Activated CD8-positive, alpha-beta memory T cell treated with anti-CD3 and anti-CD28 coated beads for 48 hours (primary cell): Measurements from ENCODE around the gene CD58.
"Not testable (repeated sequence)": the region's sequence is repeated elsewhere in the genome, so short reads cannot be mapped to it uniquely, and the experiment has no call there.

Experiments
- DNase-seq, 3 experiments: peaks; one replicate each; pipeline ENCODE4 v3.0.0-alpha.2; 2020; ENCODE audit warnings: low read depth in 2 of 3, low spot score in 2 of 3

The CD58 gene, protein sequence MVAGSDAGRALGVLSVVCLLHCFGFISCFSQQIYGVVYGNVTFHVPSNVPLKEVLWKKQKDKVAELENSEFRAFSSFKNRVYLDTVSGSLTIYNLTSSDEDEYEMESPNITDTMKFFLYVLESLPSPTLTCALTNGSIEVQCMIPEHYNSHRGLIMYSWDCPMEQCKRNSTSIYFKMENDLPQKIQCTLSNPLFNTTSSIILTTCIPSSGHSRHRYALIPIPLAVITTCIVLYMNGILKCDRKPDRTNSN

GRCh38 chr1:116570358-116571214, at the start of gene CD58:
CD58 (minus strand) TSS chr1:116571026; CDS start chr1:116570972, 54 bp downstream.
- peak; percentile 67 to 81 (median 76) for DNase-seq

- not testable (repeated sequence) for DNase-seq
Observed at GRCh38 chr1:116620392-116620791, 49.6 kb upstream of the CD58 start.

DNA sequence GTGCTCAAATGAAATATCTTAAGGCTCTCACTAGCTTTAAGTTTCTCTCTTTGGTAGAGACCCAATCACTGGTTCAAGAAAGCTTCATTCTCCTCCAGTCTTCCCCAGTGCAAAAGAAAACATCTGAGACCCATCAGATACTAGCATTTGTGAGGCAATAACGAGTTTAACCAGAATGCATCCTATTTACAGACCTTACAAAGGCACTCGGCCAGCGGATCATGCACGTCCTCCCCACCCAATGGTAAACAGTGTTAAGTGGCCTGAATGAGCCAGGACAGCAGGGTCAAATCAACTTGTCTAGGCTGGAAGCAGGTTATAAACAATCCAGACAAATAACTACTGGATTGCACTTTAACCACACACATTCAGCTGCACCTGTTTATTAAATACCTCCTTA, 48.3 kb upstream of the CD58 start:
- not testable (repeated sequence) for DNase-seq

- not testable (repeated sequence) for DNase-seq
Observed at GRCh38 chr1:116617808-116618207, 47.0 kb upstream of the CD58 start.

GRCh38 chr1:116613825-116614224, 43.0 kb upstream of the CD58 start:
- not testable (repeated sequence) for DNase-seq

DNA sequence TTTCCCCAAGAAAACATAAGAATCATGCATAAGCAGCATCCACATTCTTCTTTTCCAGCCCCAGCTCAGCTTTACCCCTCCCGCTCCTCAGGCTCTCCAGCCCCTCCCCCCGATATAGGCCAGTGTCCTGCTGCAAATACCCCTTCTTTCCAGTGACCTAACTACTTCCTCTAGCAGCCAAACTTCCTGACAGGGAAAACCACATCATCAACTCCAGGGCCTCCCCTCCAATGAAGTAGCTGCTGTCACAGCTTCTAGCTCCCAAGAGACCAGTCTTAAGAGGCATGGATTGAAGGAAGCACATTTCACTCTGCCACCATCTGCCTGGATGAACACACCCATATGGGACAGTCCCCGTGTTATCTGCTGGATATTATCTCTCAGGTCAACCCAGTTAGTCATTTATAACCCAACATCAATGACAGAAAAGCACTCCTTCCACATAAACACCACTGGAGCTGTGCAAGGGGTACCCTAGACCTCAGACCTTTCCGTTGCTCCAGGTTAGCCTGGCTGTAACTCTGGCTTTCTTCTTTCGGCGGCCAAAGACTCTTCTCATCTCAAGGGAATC, 39.1 kb upstream of the CD58 start:
- DNase-seq, result not testable (repeated sequence)

DNA sequence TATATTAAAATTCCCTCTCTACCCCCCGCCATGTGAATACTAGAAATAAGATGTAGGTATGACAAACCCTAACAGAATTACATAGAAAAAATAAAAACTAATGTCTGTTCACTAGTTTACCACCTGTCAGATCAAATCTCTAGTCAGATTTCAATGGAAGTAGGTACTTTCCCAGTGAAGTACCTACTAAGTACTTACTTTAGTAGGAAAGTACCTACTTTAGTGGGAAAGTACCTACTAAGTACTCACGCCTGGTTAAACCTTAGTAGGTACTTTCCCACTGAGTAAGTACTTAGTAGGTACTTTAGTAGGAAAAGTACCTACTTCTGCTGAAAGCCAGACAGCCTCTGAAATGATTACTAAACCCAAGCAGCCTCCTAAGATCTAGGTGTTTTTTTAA, 38.0 kb upstream of the CD58 start:
- DNase-seq, result not testable (repeated sequence)

- DNase-seq, result not testable (repeated sequence)
Observed at GRCh38 chr1:116608151-116608550, 37.3 kb upstream of the CD58 start.

- DNase-seq, result not testable (repeated sequence)
Observed at GRCh38 chr1:116607463-116607862, 36.6 kb upstream of the CD58 start.

DNA sequence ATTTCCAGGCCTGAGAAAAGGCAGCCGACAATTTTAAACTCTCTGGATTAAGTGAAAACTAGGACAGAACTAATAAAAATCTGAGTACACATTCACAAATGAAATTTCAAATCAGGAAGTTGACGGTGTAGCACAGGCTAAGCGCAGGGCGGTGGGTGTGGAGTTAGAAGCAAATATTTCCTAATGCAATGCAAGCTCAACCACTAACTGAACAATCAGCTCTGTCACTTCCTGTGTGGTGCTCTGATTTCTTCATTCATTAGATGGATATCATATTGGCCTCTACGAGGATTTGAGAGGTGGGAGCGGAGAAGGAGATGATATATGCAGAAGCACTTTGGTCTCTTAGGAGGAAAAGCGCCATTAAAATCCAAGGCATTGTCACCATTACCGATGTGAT, 35.2 kb upstream of the CD58 start:
- DNase-seq, result not testable (repeated sequence)

- DNase-seq, result no peak
Observed at GRCh38 chr1:116605315-116605714, 34.5 kb upstream of the CD58 start.

- not testable (repeated sequence) for DNase-seq
Observed at GRCh38 chr1:116604408-116604807, 33.6 kb upstream of the CD58 start.

- DNase-seq, result not testable (repeated sequence)
Observed at GRCh38 chr1:116603646-116604045, 32.8 kb upstream of the CD58 start.

GRCh38 chr1:116599369-116599768, 28.5 kb upstream of the CD58 start:
- not testable (repeated sequence) for DNase-seq

DNA sequence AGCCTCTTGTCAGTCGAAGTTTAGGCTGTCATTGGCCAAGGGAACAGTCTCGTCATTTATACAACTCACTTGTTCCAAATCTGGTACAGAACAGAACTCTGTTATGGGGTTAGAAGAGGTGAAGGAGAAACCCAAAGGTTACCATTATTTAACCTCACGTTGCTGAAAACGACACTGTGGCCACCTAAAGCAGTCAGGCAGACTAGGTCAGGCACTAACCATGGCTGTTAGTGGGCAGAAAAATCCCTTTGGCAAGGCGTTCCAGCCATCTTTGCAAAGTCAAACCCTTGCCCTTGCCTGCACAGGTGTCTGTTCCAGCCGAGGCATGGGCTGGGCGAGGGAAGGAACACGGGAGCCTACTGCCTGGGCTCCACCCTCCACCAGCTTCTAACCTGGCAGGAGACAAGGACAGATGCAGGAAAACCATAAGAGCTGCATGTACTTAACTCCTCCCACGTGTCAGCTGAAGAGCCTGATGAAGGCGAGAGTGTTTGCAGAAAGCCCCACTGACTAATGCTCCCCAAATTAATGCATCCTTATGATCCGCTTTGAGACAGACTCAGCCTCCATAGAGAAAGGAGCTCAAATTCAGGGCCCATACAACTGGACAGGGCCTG, 27.7 kb upstream of the CD58 start:
- not testable (repeated sequence) for DNase-seq

DNA sequence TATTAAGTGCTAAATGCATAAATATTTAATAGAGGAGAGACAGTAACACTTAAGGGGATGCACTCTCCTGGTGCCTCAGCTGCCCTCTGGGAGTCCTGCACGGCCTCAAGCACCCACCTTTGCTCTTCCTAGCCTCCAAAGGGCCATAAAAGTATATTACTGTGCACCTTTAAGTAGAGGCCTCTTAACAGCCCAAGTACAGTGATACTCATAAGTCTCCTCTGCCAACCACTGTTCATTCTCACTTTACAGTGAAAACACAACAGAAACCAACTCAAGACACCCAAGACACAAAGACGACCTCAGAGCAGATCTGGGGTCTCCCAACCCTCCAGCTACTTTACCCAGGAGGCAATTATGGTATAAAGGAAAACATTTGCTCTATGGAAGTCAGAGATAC, 26.6 kb upstream of the CD58 start:
- DNase-seq, result not testable (repeated sequence)

- not testable (repeated sequence) for DNase-seq
Observed at GRCh38 chr1:116596742-116597307, 26.0 kb upstream of the CD58 start.

GRCh38 chr1:116595946-116596741, 25.3 kb upstream of the CD58 start:
- not testable (repeated sequence) for DNase-seq

GRCh38 chr1:116595065-116595840, 24.4 kb upstream of the CD58 start:
- DNase-seq, result not testable (repeated sequence)
